HG02981 (cell line): ENCODE results near the gene DLEC1.
"Not testable (repeated sequence)": the region's sequence is repeated elsewhere in the genome, so short reads cannot be mapped to it uniquely, and the experiment has no call there.

Experiments used
- ATAC-seq: cut with Tn5 transposase; IDR thresholded peaks from one replicate; pipeline ENCODE4 v1.9.1; 2021; ENCODE audit warnings: mild to moderate bottlenecking, moderate library complexity; ENCODE audit not compliant: unreplicated experiment

DLEC1 gene

DNA sequence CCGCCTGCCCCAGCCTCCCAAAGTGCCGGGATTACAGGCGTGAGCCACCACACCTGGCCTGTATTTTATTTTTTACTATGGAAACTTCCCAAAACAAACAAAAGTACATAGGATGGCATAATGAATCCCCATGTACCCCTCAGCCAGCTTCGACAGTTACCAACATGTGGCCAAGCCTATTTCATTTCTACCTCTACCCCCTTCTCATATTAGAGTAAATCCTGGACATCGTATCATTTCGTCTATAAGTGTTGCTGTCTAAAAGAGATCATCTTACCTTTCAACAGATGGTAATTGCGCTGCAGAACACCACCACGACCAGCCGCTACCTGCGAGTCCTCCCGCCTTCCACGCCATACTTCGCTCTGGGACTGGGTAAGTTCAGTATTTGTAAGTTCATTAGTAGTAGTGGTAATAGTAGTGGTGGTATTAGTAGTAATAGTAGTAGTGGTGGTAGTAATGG is 44.9 kb downstream of the DLEC1 start:
- ATAC-seq = no peak

DNA sequence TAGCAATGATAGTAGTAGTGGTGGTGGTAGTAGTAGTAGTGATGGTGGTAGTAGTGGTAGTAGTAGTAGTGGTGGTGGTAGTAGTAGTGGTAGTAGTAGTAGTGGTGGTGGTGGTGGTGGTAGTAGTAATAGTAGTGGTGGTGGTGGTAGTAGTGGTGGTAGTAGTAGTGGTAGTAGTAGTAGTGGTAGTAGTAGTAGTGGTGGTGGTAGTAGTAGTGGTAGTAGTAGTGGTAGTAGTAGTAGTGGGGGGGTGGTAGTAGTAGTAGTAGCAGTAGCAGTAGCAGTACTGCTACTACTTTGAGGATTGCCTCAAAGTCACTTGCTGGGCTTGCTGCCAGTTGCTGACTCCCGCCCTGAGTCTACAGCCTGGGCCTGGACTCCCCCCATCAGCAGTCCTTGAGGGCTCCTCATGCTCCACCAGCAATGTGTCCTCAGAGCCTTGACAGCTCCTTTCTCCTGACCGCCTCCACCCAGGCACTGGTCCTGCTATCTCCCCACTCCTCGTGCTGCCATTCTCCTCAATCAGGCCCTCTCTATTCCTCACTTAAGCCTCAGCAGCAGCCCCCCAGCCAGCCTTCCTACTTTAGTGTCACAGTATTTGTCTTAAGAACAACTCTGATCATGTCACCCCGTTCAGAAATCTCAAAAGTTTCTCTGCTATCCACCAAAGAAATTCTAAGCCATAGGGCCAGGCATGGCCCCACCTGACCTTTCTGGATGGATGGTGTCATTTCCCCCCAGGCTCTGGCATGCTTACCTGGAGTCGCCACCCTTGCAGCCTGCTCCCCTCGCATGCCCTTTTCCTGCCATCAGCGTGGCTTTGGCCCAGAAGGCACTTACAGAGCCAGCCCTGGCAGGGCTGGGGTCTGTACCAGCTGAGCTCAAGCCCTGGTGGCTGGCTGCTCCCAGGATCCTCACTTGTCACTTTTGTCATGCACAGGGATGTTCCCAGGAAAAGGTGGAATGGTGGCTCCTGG is 45.6 kb downstream of the DLEC1 start:
- no peak for ATAC-seq

DNA sequence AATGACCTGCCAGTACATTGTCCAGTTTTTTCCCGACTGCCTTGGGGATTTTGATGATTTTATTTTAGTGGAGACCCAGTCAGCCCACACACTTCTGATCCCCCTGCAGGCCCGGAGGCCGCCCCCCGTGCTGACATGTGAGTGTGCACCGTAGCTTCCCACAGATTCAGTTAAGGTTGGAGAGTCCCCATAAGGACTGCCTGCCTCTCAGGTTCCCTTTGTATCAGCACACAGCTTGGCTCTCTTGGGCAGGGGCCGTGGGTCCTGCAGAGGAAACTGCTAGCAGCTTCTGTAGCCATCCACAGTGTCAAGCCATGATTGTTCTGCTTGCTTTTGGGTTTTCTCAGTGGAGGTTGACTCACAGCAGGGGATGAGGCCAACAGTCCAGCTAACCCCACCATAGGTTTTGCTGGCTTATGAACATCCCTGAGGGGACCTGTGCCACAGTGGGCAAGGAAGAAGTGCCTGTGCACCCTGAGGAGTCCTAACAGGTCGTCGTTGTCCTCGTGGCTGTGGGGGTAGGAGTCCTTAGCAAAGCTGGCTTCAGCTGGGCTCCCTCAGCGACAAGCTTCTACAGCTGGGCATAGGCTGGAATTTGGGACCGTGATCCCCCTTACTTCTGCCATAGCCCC is 46.4 kb downstream of the DLEC1 start:
- ATAC-seq = no peak

DNA sequence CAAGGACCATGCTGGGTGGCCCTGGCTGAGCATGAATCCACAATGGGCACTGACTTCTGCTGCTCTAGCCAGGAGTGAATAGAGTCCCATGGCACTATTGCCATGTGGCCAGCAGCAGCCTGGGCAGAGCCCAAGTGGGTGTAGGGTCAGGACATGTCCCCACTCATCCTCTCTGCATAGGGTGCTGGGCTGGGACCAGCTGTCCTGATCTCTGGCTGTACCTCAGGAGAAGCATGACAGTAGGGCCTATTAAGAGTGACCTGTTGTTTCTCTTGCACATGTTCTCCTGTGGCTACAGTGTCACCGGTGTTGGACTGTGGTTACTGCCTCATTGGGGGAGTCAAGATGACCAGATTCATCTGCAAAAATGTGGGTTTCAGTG is 46.9 kb downstream of the DLEC1 start:
- no peak for ATAC-seq

DNA sequence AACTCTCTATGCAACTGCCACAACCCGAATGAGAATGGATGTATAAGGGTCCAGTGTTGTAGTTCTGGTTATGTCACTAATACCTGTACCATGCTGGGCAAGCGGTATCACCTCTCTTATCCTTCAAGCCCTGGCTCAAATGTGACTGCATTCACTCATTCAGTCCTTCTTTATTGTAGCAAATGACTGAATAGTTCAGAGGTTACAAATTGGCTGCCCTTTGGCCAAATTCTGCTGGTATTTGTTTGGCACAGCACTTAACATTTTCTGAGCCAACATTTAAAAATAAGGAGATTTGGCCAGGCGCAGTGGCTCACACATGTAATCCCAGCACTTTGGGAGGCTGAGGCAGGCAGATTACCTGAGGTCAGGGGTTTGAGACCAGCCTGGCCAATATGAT is 47.5 kb downstream of the DLEC1 start:
- no peak for ATAC-seq

DNA sequence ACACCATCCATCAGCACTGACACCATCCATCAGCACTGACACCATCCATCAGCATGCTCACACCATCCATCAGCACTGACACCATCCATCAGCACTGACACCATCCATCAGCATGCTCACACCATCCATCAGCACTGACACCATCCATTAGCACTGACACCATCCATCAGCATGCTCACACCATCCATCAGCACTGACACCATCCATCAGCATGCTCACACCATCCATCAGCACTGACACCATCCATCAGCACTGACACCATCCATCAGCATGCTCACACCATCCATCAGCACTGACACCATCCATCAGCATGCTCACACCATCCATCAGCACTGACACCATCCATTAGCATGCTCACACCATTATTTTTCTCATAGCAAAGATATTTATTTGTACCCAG is 48.3 kb downstream of the DLEC1 start:
- not testable (repeated sequence) for ATAC-seq

DNA sequence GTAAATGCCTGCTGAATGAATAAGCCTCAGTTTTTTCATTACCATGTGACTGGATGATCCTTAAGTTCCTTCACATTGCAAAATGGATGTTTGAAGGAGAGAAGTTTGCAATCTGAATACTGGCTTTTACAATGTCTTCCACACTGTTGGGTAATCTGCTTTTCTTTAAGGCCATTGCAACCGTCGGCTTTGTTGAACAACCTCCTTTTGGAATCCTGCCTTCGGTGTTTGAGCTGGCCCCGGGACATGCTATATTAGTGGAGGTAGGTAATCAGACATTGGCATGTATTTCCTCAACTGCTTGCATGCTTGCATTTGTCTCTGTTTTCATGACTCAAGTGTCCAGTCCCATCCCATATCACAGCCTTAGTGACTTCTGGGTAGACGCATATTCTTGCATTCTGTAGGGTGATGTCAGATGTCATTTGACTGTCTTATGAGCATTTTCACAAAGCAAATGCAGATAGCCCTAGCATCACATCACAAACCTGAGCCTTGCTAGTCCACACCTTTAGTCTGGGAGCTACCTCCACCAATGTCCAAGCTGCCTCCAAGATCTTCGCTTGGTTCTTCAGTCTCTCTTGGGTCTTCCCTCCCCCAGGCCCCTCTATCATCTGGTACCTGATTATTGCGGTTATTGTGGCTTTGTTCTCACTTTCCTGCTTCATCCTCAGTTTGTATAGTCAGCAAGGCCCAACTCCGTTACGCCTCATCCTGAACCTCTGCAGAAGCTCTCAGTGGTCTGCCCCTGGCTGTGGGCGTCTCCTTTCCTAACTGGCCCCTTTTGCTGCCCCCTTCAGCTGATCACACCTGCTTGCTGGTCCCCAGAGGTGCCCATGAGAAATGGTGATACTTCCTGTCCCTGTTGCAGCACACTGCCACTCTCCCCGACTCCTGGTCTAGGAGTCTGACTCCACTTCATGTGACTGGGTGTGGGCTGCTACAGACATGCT is 49.4 kb downstream of the DLEC1 start:
- no peak for ATAC-seq

DNA sequence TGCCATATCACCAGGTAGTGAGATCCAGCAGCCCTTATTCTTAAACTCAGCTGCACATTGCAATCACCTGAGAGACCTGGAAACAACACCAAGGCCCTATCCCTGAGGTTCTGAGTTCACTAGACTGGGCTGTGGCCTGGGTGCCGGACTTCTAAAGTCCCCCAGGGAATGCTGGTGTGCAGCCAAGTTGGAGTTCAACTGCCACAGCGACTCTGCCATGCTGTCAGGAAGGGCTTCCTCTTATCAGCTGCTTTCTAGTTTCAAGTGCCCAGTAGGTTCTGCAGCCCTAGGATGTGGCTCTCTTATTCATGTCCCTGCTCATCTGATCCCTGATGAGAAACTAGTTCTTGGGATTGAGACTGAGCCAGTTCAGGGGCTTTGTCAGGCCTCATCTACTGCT is 50.2 kb downstream of the DLEC1 start:
- no peak for ATAC-seq

DNA sequence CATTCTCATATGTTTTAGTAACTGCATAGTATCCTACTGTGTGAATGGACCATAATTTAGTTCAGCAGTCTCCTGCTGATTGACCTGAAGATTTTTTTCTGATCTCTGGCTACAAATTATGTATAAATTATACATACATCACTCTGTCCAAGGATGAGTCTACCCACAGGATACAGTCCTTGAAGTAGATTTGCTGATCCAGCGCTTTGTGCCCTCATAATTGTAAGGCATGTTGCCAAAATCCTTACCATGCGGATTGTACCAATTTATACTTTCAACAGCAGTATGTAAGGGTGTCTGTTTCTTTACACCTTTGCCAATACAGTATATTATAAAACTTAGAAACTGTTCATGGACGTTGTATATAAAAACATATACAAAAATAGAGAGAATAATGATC is 51.4 kb downstream of the DLEC1 start:
- no peak for ATAC-seq

DNA sequence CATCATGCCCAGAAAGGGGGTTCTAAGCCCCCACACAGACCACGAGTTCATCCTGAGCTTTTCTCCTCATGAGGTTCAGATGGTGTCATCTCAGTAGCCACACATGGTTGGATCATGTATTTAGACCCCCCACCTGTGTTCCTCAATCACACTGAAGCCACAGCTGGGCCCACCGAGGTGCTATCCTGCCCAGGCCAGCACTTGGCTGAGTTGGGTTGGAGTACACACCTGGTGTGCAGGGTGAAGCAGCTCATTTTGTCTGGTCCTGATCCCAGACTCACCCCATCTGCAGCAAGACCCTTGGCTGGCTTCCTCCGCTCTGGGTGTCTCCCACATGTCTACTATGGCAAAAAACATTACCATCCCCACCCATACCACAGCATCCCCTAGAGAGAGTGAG is 56.0 kb downstream of the DLEC1 start:
- ATAC-seq = no peak

DNA sequence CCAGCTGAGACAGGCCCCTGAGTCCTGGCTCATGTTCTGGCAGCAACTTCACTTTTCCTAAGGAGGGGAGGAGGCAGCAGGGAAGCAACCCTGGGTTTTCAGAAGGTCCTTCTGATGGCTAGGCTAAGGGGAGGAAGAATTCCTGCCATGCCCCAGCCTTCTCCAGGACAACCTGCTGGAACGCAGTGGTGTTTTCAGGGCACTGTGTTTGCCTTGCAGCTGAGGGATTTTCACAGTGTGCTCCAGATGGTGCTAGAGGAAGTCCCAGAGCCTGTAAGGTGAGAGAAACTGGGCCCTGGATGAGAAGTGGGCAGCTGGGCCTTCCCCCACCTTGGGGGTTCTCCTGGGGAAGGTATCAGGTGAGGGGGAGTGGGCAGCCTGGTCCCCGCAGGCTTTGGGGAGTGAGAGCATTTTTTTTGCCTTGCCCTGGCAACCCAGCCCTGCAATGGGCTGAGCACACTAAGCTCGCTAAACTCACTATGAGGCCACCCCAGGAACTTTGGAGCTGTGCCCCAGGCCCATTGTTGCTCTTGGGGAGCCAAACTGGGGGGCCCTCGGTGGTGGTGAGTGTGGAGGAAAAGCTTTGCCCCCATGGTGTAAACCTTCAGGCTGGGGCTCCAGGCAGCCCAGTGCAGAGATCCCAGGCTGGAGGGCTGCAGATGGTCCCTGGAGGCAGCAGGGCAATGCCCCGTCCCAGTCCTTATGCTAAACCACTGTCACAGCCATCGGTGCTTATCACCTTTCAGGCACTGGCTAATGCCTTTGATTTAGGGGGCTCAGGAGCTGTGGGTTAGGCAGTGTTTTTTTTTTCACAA is 56.9 kb downstream of the DLEC1 start:
- ATAC-seq = no peak

DNA sequence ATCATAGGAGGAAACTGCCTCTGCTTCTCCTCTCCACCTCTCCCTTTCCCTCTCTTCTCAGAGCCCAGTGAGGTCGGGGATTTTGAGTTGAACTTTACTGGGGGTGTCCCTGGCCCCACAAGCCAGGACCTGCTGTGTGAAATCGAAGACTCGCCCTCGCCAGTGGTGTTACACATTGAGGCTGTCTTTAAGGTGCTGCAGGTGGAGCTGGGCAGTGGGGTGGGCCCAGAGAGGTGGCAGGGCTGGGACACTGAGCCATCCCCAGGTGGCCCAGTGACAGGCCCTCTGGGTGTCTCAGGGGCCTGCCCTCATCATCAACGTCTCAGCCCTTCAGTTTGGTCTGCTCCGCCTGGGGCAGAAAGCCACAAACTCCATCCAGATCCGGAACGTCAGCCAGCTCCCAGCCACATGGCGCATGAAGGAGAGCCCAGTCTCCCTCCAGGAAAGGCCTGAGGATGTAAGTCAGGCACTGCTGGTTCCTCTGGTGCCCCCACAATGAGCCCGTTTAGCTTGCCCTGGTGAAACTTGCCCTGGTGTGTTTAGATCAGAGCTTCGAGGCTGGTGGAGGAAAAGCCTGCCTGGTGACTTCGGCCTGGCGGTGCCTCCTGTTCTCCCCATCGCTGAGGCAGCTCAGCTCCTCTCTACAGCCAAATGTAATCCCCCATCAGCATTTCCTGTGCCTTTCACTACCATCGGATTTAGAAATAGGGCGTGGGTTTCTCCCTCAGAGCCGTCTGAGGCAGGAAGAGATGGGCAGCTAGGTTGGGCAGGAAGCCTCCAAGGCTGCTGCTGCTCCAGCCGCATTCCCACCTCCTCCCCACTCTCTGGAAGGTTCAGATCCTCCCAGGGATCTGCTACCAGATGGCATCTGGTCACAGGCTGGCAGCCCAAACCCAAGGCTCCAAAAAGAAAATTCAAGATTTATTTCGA is 58.7 kb downstream of the DLEC1 start:
- ATAC-seq = no peak

DNA sequence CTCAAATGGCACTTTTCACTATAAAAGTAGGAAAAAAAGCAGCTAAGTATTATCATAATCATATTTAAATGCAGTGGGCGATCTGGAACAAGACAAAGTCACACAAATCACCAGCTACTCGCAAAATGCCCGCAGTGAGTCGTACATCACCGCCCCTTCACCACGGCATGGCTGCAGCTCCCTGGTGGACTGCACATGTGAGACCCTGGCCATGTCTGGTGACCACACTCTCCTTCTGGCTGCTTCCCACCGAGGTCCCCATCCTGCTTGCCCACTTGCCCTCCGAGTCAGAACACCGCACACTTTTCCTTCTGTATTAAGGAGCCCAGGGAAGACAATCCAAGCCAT is 59.3 kb downstream of the DLEC1 start:
- ATAC-seq = no peak

DNA sequence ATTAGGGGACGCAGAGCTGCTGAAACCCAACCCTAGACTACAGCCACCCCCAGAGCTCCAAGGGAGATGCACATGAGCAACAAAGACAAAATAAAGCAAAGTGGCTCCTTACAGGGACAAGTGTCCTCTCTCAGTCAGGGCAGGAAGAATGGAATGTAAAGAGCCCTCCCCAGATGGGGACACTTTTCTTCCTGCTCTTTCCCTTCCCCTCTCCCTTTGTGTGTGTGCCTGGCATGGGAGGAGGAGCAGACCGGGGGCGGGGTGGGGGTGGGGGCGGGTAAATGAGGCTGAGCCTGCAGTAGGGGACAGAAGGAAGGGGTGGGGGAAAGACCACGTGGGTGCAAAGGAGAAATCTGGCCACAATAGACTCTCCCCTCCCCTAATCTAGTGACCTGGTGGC is 60.5 kb downstream of the DLEC1 start:
- no peak for ATAC-seq

DNA sequence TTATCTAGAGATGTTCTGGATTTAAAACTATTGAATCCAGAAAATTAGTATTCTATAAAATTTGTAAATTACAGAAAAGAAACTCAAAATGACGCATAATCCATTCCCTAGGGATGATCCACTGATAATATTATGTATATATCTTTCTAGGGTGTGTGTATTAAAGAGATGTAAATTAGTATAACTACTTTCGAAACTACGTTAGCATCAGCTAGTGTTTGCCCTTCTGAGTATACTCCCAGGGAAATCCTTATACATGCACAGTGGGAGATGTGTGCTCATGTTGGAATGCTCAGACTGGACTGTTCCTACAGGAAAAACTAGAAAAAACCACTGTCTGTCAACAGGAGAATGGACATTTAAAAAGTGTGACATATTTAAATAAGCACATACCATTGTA is 61.5 kb downstream of the DLEC1 start:
- no peak for ATAC-seq

DNA sequence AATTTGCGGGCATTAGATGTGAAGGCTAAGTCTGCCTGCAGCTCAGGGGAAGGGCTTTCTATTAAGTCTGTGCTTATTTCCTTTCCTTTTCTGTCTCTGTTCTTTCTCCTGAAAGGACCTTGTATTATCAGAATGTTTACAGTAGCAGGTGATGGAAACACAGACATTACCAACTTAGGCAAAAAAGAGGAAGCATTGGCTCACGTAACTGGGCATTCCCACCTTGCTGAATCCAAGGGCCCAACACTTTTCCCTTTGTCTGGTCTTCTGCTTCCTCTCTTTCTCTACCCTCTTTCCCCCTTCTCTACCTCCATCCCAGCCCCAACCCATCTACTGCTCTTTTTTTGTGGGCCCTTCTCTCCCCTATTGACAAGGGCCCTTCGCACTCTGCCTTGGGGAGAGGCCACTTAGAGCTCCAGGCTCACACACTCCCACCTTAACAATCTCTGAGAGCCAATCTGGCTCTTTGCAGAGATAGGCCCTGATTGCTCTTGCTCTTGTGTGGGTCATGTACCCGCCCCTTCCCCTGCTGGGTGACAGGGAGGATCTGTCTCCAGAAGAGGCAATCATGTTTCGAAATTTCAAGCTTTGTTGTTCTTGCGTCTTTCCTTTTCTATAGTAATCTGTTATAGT is 62.9 kb downstream of the DLEC1 start:
- ATAC-seq = no peak

DNA sequence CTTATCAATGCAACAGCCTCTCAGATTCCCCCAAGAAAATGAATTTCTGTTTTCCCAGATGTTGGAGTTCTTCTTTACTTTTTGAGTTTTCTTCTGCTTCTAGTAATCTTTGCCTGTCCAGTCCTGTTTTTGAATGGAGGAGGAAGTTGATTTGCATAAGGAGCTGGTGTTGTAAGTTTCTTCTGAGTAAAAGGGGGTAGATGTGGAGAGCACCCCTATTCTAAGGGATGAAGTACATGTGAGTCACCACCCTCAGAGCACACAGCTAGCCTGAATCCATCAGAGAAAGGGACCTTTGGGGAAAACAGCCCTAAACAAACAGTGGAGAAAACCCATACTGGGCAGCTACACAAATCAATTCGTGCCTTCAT is 63.4 kb downstream of the DLEC1 start:
- ATAC-seq = no peak

DNA sequence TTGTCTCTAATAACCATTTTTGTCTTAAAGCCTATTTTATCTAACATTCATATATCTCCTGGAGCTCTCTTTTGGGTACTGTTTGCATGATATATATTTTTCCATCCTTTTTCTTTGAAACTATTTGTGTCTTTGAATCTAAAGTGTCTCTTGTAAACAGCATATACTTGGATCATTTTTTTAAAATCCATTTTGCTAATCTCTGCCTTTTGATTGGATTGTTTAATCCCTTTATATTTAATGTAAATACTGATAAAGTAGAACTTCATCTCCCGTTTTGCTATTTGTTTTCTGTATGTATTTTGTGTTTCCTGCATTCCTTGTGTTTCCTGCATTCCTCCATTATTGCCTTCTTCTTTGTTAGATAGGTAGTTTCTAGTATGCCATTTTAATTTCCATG is 66.5 kb downstream of the DLEC1 start:
- no peak for ATAC-seq
